SIG-M5 (cell line): ENCODE data around the gene MACROD2.
"Not testable (repeated sequence)": the region's sequence is repeated elsewhere in the genome, so short reads cannot be mapped to it uniquely, and the experiment has no call there.

Source experiments
- DNase-seq: peaks from one replicate; lab custom pipeline; 2025; lab: John Stamatoyannopoulos, UW

Gene MACROD2

DNA sequence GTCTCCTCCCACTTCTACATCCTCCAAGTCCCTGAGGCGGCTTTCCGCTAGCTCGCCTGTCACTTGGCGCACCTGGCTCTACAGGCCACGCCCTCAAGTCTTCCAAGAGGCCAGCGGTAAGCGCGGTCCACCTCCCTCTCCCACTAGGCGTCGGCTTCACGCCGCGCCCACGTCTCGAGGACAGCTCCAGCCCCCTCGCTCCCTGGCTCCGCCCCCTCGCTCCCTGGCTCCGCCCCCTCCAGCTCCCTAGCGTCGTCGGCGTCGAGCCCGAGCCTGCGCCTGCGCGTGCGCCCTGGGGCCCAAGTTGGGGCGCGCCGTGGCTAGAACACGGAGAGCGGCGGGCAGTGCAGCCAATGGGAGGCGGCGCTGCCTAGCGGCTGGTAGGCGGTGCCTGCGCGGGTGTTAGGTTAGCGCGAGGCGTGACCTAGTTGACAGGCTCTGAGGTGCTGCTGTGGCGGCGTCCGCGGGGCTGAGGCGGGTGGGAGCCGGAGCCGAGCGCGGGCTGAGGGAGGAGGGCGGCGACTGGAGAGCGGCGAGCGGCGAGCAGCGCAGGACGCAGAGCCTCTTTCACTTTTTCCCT lies at the start of gene MACROD2:
TSS of gene MACROD2 (plus strand) at position 431 of the 580 bp plus-strand sequence.
- DNase-seq, result no peak

DNA sequence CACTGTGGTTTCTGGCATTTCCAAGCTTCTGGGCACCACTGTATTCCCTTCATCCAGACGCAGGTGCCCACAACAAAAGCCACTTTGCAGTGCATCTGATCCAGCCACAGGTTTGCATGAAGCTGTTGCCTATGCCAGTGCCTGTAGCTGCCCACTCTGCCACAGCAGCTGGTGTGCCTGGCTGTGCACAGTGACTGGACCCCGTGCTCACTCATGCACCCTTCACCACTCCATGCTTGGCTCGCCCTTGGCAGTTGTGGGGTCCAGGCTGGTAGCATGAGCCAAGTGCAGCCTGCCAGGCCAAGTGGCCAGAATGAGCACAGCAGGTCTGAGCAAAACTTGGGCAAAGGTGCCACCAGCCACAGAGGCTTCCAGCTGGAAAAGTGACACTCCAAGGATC lies 47.6 kb upstream of the MACROD2 start:
- no peak for DNase-seq

DNA sequence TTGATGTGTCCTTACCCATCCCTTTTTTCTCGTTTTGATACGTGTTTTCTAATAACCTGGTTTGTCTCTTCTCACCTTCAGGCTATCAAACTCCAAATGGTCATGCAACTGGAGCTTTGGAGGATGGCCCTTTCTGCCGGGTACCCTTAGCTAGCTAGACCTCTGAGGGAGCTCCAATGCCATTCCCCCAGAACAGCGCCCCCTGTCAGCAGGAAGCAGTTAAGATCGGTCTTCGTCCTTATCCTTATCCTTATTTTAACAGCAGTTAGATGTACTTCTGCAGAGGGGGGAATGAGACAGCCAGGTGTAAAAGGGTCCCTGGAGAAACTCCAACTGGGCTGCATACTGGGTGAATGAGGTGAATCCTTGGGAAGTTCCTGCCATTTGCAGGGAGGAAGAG lies 42.1 kb upstream of the MACROD2 start:
- no peak for DNase-seq

DNA sequence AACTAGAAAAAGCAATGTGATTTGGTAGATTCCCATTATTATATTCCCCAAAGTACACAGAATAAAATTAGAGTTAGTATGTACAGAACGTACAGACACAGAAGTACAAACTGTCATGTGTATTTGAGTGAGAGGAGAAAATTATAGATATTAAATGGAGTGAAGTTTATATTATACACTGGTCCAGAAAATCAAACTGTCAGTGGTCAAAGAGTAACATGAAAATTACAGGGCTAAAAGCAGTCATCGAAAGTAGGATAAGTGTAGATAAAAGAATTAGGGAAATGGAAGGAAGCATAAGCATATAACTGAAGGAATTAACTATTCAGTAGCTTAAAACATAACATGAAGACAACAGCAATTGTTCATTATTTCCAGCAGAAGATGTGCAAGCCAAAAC lies 35.2 kb upstream of the MACROD2 start:
- no peak for DNase-seq

DNA sequence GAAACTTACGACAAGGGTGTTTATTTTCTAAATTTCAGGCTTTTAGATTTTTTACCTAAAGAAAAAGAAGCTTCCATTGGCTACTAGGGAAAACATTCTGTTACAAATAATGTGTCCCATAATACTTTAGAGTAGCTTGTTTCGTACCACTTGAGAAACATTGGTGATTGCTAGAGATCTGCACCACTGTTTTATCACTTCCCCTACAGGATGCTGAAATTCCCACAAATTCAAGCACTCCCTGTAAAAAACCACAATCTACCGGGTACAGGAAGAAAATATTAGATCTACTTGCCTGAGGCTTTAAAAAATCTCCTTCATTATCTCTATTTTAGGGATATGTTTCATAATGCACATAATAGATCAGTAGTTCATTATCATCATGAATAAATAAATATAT lies 34.8 kb upstream of the MACROD2 start:
- no peak for DNase-seq

DNA sequence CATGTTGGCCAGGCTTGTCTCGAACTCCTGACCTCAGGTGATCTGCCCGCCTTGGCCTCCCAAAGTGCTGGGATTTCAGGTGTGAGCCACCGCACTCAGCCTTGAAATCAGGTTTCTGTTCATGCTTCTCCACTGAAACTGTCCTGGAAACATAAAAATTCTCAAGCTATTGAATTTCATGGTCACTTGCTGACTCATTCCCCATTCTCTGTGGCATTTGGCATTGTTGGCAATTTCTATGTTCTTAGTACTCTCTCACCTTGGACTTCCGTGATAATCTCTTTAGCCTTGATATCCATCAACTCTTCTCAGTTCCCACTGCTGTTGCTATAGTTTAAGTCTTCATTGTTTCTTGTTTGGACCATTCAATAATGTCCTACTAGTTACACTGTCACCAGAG lies 11.1 kb upstream of the MACROD2 start:
- DNase-seq, result no peak

DNA sequence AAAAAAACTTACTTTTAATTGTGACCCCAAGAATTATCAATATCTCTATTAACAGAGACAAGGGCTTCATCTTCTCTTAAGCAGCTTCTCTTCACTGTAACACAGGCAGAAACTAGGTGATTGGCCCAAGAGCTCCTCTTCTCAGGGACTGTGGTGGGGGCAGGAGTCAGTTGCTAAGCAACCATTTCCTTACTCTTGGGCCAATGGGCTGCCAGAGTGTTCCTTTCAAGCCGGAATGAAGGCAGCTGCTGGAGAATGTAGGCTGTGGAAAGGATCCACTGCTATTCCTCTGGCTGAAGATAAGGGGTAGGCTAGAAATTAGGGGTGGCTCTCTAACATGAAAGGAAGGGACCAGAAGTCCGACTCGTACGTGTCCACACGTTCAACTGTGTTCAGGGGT lies 4.9 kb upstream of the MACROD2 start, which contains the start of gene SEL1L2:
TSS of gene SEL1L2 (minus strand) at position 150 of the 400 bp plus-strand sequence. CDS start at position 70, 80 bp downstream.
- no peak for DNase-seq

DNA sequence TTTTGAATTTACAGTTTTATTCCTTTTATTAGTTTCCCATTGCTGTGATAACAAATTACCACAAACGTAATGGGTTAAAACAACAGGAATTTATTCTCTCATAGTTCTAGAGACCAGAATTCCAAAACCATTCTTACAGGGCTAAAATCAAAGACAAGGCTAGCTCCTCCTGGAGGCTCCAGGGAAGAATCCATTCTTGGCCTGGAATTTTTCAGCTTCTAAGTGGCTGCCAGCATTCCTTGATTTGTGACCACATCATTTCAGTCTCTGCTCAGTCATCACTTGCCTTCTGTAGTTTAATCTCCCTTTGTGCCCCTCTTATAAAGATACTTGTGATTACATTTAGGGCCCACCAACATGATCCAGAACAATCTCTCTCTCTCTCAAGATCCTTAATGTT lies 4.0 kb upstream of the MACROD2 start:
- no peak for DNase-seq

DNA sequence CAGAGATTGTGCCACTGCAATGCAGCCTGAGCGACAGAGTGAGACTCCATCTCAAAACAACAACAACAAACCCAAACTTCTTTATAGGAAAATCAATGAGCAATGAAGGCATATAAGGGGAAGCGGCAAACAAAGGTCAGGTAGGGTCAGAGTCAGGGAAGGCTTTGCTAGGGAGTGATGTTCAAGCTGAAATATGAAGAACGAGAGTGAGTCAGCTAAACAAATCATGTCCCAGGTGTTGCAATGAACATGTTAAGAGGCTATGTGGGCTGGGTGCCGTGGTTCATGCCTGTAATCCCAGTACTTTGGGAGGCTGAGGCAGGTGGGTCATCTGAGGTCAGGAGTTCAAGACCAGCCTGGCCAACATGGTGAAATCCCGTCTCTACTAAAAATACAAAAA lies 3.4 kb upstream of the MACROD2 start:
- not testable (repeated sequence) for DNase-seq

DNA sequence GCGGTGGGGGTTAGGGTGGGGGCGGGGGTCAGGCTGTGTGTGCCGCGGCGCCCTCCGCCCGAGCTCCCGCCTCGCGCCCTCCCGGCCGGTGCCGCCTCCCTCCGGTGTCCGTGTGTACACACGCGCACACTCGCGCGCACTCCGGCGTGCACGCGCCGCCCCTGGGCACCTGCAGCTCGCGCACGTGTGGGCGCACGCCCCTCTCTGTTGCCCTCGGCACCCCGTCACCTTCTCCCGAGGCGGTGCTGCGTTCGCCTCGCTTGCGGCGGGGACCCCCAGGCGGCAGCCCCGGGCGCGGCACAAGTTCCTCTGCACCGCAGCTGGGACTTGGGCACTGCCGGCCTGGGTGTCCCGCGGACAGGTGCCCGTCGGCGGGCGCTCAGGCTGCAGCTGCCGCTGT lies 525 bp downstream of the MACROD2 start:
- no peak for DNase-seq

DNA sequence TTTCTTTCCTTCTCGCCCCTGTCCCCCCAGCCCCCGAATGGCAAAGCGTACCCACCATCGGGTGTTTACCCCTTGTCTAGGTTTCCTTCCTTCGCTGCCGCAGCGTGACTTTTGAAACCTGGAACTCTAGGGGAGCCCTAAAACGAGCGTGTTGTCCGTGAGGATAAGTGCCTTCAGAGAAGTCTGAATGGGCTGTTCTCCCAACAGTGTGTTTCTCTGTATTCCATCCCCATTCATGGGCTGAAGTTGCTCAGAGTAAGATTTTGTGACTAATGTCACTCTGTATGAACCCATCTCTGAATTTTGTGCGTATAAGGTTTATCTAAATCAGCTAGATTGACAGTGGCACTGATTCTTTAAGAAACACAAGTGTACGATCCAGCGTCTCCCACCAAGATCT lies 949 bp downstream of the MACROD2 start:
- no peak for DNase-seq

DNA sequence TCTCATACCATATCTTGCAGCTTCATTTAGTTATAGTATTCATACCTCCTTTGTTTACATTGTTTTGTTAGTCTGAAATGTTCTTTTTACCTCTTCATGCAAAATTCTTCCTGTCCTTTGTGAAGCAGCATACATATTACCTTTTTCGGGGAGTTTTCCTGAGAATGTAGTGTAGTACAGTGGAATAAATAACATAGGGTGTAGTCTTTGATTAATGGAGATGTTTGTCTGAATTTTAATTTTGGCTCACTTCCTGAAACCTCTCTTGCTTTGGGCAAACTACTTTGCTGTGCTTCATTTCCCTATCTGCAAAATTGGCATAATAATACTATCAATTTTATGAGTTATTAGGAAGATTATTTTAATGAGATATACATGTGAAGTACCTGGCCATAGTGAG lies 5.6 kb downstream of the MACROD2 start:
- no peak for DNase-seq

DNA sequence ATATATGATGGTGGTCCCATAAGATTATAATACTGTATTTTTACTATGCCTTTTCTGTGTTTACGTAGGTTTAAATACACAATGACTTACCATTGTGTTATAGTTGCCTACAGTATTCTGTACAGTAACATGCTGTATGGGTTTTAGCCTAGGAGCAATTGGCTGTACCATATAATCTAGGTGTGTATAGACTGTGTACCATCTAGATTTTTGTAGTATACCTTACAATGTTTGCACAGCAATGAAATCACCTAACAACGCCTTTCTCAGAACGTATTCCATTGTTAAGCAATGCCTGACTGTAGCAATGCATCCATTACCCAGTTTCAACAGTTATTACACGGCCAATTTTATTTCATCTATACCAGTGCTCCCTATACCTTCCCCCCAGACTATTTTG lies 10.7 kb downstream of the MACROD2 start:
- no peak for DNase-seq

DNA sequence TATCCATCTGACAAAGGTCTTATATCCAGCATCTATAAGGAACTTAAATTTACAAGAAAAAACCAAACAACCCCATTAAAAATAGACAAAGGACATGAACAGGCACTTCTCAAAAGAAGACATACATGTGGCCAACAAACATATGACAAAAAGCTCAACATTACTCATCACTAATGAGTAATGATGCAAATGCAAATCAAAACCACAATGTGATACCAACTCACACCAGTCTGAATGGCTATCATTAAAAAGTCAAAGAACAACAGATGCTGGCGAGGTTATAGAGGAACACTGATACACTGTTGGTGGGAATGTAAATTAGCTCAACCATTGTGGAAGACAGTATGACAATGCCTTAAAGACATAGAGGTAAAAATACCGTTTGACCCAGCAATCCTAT lies 13.9 kb downstream of the MACROD2 start:
- DNase-seq, result no peak

DNA sequence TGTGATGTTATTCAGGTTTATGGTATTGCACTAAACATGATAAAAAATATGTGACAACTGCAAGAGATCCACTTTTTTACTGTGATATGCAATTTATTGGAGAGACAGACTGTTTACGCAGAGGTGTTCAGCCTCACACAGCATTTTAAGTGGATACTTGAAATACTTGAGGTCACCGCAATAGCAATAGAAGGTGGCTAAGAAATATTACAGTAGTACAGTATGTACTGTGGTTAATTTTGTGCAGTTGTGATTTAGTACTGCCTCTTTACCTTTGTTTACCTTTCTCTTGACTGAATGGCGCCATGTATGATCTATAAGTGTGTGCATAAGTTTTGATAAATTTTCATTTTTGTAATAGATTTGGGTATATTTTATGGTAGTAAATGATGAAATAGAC lies 17.4 kb downstream of the MACROD2 start:
- DNase-seq, result no peak

DNA sequence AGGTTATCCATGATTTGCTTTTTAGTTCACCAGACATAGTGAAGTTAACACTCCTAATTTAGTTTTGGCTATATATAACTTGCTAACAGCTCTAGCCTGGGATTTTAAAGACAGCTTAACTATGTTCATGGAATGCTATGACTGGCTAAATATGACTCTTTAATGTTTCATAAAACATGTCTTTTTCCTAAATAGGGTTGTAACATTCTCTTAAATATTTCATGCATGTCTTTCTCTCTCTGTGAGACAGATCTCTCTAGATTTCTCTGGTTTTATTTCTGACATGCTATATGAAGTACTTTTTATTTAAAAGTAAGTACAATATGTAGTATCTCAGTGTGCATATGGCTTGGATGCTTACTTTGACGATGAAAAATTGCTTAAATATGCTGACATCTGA lies 35.7 kb downstream of the MACROD2 start:
- DNase-seq, result no peak

DNA sequence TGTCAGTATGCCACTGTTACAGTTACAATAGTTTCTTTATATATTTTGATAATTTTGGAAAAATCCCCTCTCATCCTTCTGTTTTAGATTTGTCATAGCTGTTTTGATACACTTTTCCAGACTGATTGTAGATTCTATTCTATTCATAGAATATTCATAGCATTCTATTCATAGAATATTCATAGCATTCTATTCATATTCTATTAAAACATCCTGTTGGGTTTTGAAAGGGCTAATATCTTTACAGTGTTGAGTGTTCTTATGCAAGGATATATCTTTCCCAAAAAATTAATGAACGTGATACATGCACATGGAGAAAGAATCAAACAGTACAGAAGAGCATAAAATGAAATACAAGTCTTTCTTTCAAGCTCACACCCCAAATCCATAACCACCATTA lies 38.0 kb downstream of the MACROD2 start:
- DNase-seq, result no peak

DNA sequence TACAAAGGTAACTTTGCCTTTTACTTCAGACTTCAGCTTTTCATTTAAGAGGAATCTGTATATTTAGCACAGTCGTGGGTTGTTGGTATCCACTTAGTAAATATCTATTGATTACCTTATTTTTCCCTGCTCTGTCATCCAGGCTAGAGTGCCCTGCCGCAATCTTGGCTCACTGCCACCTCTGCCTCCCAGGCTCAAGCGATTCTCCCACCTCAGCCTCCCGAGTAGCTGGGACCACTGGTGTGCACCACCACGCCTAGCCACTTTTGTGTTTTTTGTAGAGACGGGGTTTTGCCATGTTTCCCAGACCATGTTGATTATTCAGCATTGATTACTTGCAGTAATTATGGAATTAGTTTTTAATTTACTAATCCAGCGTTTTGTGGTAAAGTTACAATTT lies 41.3 kb downstream of the MACROD2 start:
- DNase-seq, result no peak

DNA sequence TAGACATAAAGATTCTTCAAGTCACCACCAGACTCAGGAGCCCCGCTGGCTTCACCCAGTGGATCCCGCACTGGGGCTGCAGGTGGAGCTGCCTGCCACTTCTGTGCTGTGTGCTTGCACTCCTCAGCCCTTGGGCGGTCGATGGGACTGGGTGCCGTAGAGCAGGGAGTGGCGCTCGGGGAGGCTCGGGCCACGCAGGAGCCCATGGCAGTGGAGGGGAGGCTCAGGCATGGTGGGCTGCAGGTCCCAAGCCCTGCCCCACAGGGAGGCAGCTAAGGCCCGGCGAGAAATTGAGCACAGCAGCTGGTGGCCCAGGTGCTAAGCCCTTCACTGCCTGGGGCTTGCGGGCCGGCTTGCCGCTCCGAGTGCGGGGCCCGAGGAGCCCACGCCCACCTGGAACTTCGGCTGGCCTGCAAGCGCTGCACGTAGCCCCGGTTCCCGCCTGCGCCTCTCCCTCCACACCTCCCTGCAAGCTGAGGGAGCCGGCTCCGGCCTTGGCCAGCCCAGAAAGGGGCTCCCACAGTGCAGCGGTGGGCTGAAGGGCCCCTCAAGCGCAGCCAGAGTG lies 49.5 kb downstream of the MACROD2 start:
- not testable (repeated sequence) for DNase-seq

DNA sequence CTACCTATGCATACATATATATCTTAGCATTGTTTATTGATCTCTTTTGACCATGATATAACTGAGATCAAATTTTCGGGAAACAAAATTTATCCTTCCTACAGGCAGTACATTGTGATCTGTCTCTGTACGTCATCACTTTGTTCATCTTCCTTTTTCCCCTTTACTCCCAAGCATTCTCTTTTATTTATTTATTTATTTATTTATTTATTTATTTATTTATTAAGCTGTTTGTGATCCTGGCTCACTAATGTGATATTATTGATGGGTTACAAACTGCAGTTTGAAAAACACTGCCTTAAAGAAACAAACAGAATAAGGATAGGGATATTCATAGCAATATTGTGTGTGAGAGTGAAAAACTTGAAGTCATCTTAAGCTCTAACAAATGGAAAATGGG lies 51.2 kb downstream of the MACROD2 start:
- no peak for DNase-seq

DNA sequence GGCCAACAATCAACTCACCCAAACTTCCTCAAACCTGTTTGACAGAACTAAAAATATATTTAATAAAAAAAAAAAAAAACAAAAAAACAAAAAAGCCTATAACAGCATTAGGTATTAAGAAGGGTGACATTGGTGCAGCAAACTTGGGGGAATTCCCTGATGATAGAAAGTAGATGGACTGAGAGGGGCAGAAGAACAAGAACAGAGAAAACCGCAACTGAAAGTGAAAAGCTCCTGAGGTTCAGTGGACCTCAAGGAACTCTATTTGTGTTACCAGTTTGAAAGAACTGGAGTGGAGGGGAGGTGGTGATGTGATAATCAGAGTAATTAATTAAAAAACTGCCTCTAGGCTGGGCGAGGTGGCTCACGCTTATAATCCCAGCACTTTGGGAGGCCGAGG lies 53.8 kb downstream of the MACROD2 start:
- no peak for DNase-seq

DNA sequence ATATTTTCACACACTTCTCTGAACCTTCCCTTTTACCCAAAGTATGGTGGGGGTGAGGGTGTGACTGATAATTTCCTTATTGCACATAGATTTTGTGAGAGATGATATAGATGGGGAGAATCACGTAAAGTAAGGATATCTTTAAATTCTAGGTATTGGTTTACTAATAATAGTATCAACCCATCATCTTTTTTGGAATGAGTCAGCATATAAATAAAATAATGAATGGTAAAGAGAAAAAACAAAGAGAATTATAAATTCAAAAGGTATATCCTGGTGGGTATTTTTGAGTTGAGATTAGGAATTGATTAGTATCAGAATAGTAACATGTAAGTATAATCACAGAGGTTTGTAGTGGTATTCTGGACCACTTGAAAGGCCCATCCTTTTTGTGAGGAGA lies 56.1 kb downstream of the MACROD2 start:
- no peak for DNase-seq

DNA sequence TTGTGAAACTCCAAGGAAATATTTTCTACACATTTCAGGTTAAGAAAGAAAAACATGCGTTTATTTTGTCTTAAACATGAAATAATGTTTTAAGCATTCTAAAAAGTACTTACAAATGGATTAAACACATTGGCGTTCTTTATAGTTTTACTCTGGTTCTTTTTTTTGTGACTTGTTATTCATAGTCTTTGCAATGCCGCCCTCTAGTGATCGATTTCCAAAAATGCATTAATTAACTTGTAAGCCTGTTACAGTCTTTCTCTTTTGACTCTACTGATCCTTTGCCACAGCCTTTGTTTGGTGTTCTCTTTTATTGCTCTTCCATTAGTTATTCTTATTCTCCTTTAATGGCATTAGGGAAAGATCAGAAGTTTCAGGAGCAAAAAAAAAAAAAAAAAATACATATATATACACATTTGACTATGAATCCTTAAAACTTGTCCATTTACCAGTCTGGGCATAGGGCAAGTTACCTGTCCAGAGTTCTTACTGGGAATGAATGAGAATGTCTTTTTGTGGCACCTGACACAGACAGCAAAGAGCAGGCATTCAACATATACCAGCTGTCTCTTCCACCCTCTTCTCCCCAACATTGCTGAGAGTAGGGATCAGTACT lies 59.9 kb downstream of the MACROD2 start:
- no peak for DNase-seq

DNA sequence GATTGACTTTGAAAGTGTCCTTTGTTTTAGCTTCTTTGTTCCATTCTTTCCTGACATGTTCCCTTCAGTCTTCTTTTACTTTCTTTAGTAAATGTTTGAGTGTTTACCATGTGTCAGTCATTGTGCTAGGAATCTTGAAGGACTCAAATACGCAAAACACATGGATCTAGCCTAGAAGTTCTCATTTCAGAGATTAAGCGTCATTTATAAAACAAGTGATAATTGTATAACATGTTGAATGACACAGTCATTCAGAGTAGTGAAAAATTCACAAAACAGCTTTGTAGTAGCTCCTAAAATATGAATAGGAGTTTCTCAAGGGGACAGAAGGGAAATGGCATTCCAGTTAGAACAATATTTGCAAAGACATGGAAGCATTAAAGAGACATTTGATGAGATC lies 66.9 kb downstream of the MACROD2 start:
- no peak for DNase-seq
